ENCODE results near the gene NCOR2.

DNA sequence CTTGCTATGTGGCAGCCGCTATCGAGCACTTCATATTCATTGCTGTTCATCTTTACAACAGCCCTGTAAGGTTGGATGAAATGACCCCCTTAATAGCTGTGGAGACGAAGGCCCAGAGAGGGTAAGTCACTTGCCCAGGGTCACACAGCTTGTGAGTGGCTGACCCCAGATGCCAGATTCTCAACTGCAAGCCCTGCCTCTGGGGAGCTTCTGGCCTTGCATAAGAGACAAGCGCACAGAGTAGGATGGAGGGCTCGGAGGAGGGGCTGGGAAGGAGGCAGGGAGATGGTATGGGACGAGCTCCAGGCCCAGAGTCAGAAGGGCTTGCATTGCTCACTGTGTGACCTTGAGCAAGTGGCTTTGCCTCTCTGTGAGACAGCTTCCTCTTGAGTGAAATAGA lies 27.4 kb upstream of the NCOR2 start:
- TF ChIP-seq, protein P1, sequence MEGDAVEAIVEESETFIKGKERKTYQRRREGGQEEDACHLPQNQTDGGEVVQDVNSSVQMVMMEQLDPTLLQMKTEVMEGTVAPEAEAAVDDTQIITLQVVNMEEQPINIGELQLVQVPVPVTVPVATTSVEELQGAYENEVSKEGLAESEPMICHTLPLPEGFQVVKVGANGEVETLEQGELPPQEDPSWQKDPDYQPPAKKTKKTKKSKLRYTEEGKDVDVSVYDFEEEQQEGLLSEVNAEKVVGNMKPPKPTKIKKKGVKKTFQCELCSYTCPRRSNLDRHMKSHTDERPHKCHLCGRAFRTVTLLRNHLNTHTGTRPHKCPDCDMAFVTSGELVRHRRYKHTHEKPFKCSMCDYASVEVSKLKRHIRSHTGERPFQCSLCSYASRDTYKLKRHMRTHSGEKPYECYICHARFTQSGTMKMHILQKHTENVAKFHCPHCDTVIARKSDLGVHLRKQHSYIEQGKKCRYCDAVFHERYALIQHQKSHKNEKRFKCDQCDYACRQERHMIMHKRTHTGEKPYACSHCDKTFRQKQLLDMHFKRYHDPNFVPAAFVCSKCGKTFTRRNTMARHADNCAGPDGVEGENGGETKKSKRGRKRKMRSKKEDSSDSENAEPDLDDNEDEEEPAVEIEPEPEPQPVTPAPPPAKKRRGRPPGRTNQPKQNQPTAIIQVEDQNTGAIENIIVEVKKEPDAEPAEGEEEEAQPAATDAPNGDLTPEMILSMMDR (IDR thresholded peaks at IDR 0.05), result no peak
- TF ChIP-seq EZH2 (IDR thresholded peaks at IDR 0.05; ENCODE audit: borderline replicate concordance, insufficient read depth, low read depth, low read length, poor library complexity, severe bottlenecking), result no peak

Measured in B cell (primary cell).